ENCODE data around the gene CYP2D6. TPM values are rescaled to one million over a fixed set of nuclear protein-coding genes. Genes with fewer than 3 reads are reported as not detected.

CYP2D6 gene
- total and polyA plus RNA-seq, 2 of the 13 experiments (the other 11 are each of a cell fraction or from before 2014, with no cell fraction given) = 1.0 to 3.7 TPM

GRCh38 chr22:42079319-42080251, 51.0 kb downstream of the CYP2D6 start, which contains the start of gene SMDT1 (continued):
- TF ChIP-seq, protein P1, sequence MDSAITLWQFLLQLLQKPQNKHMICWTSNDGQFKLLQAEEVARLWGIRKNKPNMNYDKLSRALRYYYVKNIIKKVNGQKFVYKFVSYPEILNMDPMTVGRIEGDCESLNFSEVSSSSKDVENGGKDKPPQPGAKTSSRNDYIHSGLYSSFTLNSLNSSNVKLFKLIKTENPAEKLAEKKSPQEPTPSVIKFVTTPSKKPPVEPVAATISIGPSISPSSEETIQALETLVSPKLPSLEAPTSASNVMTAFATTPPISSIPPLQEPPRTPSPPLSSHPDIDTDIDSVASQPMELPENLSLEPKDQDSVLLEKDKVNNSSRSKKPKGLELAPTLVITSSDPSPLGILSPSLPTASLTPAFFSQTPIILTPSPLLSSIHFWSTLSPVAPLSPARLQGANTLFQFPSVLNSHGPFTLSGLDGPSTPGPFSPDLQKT (CRISPR knock-in tag; IDR thresholded peaks at IDR 0.05; ENCODE audit: borderline replicate concordance) = no peak
- TF ChIP-seq, protein P2, sequence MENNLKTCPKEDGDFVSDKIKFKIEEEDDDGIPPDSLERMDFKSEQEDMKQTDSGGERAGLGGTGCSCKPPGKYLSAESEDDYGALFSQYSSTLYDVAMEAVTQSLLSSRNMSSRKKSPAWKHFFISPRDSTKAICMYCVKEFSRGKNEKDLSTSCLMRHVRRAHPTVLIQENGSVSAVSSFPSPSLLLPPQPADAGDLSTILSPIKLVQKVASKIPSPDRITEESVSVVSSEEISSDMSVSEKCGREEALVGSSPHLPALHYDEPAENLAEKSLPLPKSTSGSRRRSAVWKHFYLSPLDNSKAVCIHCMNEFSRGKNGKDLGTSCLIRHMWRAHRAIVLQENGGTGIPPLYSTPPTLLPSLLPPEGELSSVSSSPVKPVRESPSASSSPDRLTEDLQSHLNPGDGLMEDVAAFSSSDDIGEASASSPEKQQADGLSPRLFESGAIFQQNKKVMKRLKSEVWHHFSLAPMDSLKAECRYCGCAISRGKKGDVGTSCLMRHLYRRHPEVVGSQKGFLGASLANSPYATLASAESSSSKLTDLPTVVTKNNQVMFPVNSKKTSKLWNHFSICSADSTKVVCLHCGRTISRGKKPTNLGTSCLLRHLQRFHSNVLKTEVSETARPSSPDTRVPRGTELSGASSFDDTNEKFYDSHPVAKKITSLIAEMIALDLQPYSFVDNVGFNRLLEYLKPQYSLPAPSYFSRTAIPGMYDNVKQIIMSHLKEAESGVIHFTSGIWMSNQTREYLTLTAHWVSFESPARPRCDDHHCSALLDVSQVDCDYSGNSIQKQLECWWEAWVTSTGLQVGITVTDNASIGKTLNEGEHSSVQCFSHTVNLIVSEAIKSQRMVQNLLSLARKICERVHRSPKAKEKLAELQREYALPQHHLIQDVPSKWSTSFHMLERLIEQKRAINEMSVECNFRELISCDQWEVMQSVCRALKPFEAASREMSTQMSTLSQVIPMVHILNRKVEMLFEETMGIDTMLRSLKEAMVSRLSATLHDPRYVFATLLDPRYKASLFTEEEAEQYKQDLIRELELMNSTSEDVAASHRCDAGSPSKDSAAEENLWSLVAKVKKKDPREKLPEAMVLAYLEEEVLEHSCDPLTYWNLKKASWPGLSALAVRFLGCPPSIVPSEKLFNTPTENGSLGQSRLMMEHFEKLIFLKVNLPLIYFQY (CRISPR knock-in tag; IDR thresholded peaks at IDR 0.05; ENCODE audit: borderline replicate concordance) = peak; percentile 45
- TF ChIP-seq ZNF331 (CRISPR knock-in tag; IDR thresholded peaks at IDR 0.05) = peak; percentile 73
- 0 out of 2 replicates have a peak, but pooled peaks have one; percentile 68 for TF ChIP-seq NFE2L1 (CRISPR knock-in tag; IDR thresholded peaks at IDR 0.05; ENCODE audit: borderline replicate concordance)
- no peak for TF ChIP-seq AHDC1 (CRISPR knock-in tag; IDR thresholded peaks at IDR 0.05; ENCODE audit: borderline replicate concordance)
- TF ChIP-seq KLF16 (CRISPR knock-in tag; IDR thresholded peaks at IDR 0.05) = peak in 1 of 2 experiments; percentile 87; a peak in 1 of 4 replicates
- no peak for TF ChIP-seq RFXANK (CRISPR knock-in tag; IDR thresholded peaks at IDR 0.05)
- no peak; the same call in 1 of the 2 replicates for TF ChIP-seq SATB2 (CRISPR knock-in tag; IDR thresholded peaks at IDR 0.05)
- TF ChIP-seq HNRNPLL (IDR thresholded peaks at IDR 0.05; ENCODE audit: low read depth, low read length, poor library complexity, severe bottlenecking) = peak; percentile 77
- TF ChIP-seq GABPA (IDR thresholded peaks at IDR 0.05; ENCODE audit: low read depth, low read length) = no peak
- TF ChIP-seq GABPA (CRISPR knock-in tag; IDR thresholded peaks at IDR 0.05; ENCODE audit: low read depth) = no peak; the same call in 1 of the 2 replicates
- no peak for TF ChIP-seq ZNF720 (CRISPR knock-in tag; IDR thresholded peaks at IDR 0.05)
- TF ChIP-seq FOXA3 (CRISPR knock-in tag; IDR thresholded peaks at IDR 0.05) = peak; percentile 46
- peak; percentile 56; the same call in 1 of the 2 replicates for TF ChIP-seq ISL2 (CRISPR knock-in tag; IDR thresholded peaks at IDR 0.05)
- peak; percentile 77 to 86 for TF ChIP-seq POLR2A (IDR thresholded peaks at IDR 0.05; ENCODE audit: insufficient read depth in 1 of 2, low read depth in 2 of 2, low read length in 2 of 2)
- TF ChIP-seq, protein P3, sequence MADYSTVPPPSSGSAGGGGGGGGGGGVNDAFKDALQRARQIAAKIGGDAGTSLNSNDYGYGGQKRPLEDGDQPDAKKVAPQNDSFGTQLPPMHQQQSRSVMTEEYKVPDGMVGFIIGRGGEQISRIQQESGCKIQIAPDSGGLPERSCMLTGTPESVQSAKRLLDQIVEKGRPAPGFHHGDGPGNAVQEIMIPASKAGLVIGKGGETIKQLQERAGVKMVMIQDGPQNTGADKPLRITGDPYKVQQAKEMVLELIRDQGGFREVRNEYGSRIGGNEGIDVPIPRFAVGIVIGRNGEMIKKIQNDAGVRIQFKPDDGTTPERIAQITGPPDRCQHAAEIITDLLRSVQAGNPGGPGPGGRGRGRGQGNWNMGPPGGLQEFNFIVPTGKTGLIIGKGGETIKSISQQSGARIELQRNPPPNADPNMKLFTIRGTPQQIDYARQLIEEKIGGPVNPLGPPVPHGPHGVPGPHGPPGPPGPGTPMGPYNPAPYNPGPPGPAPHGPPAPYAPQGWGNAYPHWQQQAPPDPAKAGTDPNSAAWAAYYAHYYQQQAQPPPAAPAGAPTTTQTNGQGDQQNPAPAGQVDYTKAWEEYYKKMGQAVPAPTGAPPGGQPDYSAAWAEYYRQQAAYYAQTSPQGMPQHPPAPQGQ (CRISPR knock-in tag; IDR thresholded peaks at IDR 0.05; ENCODE audit: borderline replicate concordance) = no peak

Measured in HepG2 (cell line).